ENCODE results near the gene KCNJ16. TPM values are rescaled to one million over a fixed set of nuclear protein-coding genes. Genes with fewer than 3 reads are reported as not detected.

The KCNJ16 gene
- not detected in 2 replicates for total RNA-seq

- peak; percentile 55 for DNase-seq (ENCODE audit: low read depth)
- H3K27me3 ChIP-seq (ENCODE audit: control insufficient read depth, insufficient read depth, low read length), result no peaks in the 10 kb centered on the region
- no peaks in the 10 kb centered on the region for H3K36me3 ChIP-seq (ENCODE audit: control insufficient read depth, insufficient read depth, low read length)
- FAIRE-seq, result peak; percentile 64
- no peak for TF ChIP-seq CTCF (IDR thresholded peaks at IDR 0.05; ENCODE audit: insufficient read depth, low read length, severe bottlenecking)
- H3K4me3 ChIP-seq (ENCODE audit: low read depth, low read length), result no peak within 1 kb of the TSS
Observed at GRCh38 chr17:70074956-70075355, at the start of gene KCNJ16. Gene KCNJ16 (plus strand): TSS chr17:70075225. CDS start chr17:70132088, 56,863 bp downstream.

- Histone ChIP-seq H3K36me3 (ENCODE audit: control insufficient read depth, insufficient read depth, low read length) (no peaks in the 10 kb centered on the region), H3K27me3 (ENCODE audit: control insufficient read depth, insufficient read depth, low read length) (no peaks in the 10 kb centered on the region), H3K4me3 (ENCODE audit: low read depth, low read length) (no peak overlapping the region)
- no peak for TF ChIP-seq CTCF (IDR thresholded peaks at IDR 0.05; ENCODE audit: insufficient read depth, low read length, severe bottlenecking)
- DNase-seq (ENCODE audit: low read depth) (peak; percentile 19), FAIRE-seq (no peak)
Observed at GRCh38 chr17:70028397-70028796, 46.6 kb upstream of the KCNJ16 start.

- no peak overlapping the region for H3K4me3 ChIP-seq (ENCODE audit: low read depth, low read length)
- FAIRE-seq (no peak), DNase-seq (ENCODE audit: low read depth) (no peak)
- no peaks in the 10 kb centered on the region for H3K27me3 ChIP-seq (ENCODE audit: control insufficient read depth, insufficient read depth, low read length)
- no peaks in the 10 kb centered on the region for H3K36me3 ChIP-seq (ENCODE audit: control insufficient read depth, insufficient read depth, low read length)
- no peak for TF ChIP-seq CTCF (IDR thresholded peaks at IDR 0.05; ENCODE audit: insufficient read depth, low read length, severe bottlenecking)
Observed at GRCh38 chr17:70028978-70029767, 45.9 kb upstream of the KCNJ16 start.

GRCh38 chr17:70030371-70030770 lies 44.7 kb upstream of the KCNJ16 start:
- Histone ChIP-seq H3K36me3 (ENCODE audit: control insufficient read depth, insufficient read depth, low read length) (no peaks in the 10 kb centered on the region), H3K27me3 (ENCODE audit: control insufficient read depth, insufficient read depth, low read length) (no peaks in the 10 kb centered on the region), H3K4me3 (ENCODE audit: low read depth, low read length) (no peak overlapping the region)
- no peak for TF ChIP-seq CTCF (IDR thresholded peaks at IDR 0.05; ENCODE audit: insufficient read depth, low read length, severe bottlenecking)
- FAIRE-seq (no peak), DNase-seq (ENCODE audit: low read depth) (no peak)

DNA sequence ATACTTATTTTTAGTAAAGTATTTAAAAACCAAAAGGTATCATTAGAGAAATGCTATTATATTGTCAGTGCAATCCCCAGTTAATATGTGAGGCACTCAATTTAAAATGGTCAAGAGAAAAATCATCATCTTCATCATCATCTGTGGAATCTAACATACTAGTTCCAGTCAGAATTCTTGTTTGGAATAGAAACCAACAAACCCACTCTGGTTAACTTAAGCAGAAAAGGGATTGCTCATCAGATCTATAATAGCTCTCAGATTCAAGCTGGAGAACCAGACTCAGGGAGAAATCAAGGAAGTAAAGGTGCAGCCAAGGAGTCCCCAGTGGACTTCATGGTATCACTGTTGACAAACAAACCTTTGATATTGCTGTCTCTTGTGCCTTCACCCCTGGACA lies 43.7 kb upstream of the KCNJ16 start:
- no peak for TF ChIP-seq CTCF (IDR thresholded peaks at IDR 0.05; ENCODE audit: insufficient read depth, low read length, severe bottlenecking)
- DNase-seq (ENCODE audit: low read depth), result no peak
- FAIRE-seq, result no peak
- Histone ChIP-seq H3K27me3 (ENCODE audit: control insufficient read depth, insufficient read depth, low read length) (no peaks in the 10 kb centered on the region), H3K36me3 (ENCODE audit: control insufficient read depth, insufficient read depth, low read length) (no peaks in the 10 kb centered on the region), H3K4me3 (ENCODE audit: low read depth, low read length) (no peak overlapping the region)

DNA sequence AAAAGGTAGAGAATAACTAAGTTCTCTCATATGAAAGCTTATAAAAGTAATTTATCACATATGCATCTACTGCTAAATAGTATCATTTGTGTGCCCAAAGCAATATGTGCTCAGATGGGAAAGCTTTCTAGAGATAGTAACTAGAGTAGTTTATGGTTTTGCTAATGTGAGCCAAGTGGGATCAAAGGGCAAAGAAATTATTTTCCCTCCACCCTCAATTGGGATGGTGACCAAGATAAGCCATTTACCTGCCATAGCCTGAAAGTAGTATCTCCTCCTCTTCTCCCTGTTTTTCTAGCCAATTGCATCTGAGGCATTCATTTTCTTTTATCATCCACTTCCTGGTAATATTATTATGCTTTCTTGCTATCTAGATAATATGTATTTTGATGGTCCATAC lies 41.9 kb upstream of the KCNJ16 start:
- Histone ChIP-seq H3K27me3 (ENCODE audit: control insufficient read depth, insufficient read depth, low read length) (no peaks in the 10 kb centered on the region), H3K4me3 (ENCODE audit: low read depth, low read length) (no peak overlapping the region), H3K36me3 (ENCODE audit: control insufficient read depth, insufficient read depth, low read length) (no peaks in the 10 kb centered on the region)
- no peak for DNase-seq (ENCODE audit: low read depth)
- FAIRE-seq, result no peak
- TF ChIP-seq CTCF (IDR thresholded peaks at IDR 0.05; ENCODE audit: insufficient read depth, low read length, severe bottlenecking), result no peak
